ENCODE measurements around the gene SP3. TPM values are rescaled to one million over a fixed set of nuclear protein-coding genes. Genes with fewer than 3 reads are reported as not detected.

SP3 gene
- total RNA-seq, 4 donors from 2014 or later: 78.7 to 102 (median 92.2) TPM

GRCh38 chr2:174012347-174013314 lies 47.5 kb upstream of the SP3 start:
- peak overlapping the region; percentile 61 to 67 (median 64) for H3K4me3 ChIP-seq
- H3K9me3 ChIP-seq: no peaks in the 10 kb centered on the region
- H3K4me1 ChIP-seq: peaks cover 26 to 34% (median 32%) of the 10 kb centered on the region in 4 donors
- intact Hi-C loops (cut with DNase I): loop anchor here (10.0 kb wide), 1 partner anchor 48 kb away; the partner anchor contains the start of gene SP3
- 20% methylated on average over 39 of the region's 56 CpGs for WGBS
- peak overlapping the region; percentile 87 to 92 (median 89) for H3K27ac ChIP-seq (replicated peaks in 1 of 4)
- peak; percentile 94 for DNase-seq (ENCODE audit: extremely low spot score)
- no peaks in the 10 kb centered on the region for H3K27me3 ChIP-seq
- TF ChIP-seq POLR2A (IDR thresholded peaks at IDR 0.05; ENCODE audit: low read depth) (peak; percentile 20), EP300 (IDR thresholded peaks at IDR 0.05) (no peak), POLR2AphosphoS5 (IDR thresholded peaks at IDR 0.05) (peak; percentile 41 to 59), CTCF (IDR thresholded peaks at IDR 0.05) (no peak)
- H3K36me3 ChIP-seq: no peaks in the 10 kb centered on the region

- intact Hi-C loops (cut with DNase I): loop anchor here (10.0 kb wide), 1 partner anchor 47 kb away; the partner anchor contains the start of gene SP3
- Histone ChIP-seq H3K4me3 (peak overlapping the region in 3 of 4 donors; percentile 63 to 67 (median 64)), H3K27ac (replicated peaks in 1 of 4) (peak overlapping the region in 2 of 4 donors; percentile 87 to 92), H3K36me3 (no peaks in the 10 kb centered on the region), H3K27me3 (no peaks in the 10 kb centered on the region), H3K9me3 (no peaks in the 10 kb centered on the region), H3K4me1 (peaks cover 26 to 34% (median 32%) of the 10 kb centered on the region in 4 donors)
- TF ChIP-seq CTCF (IDR thresholded peaks at IDR 0.05): no peak
- no peak for TF ChIP-seq EP300 (IDR thresholded peaks at IDR 0.05)
- no peak for TF ChIP-seq POLR2A (IDR thresholded peaks at IDR 0.05; ENCODE audit: low read depth)
- no peak for TF ChIP-seq POLR2AphosphoS5 (IDR thresholded peaks at IDR 0.05)
- DNase-seq (ENCODE audit: extremely low spot score): no peak
- WGBS: 88% methylated on average over 2 of the region's 2 CpGs
Observed at GRCh38 chr2:174011796-174012195, 46.6 kb upstream of the SP3 start.

GRCh38 chr2:174011173-174011572 lies 46.0 kb upstream of the SP3 start:
- H3K4me3 ChIP-seq: no peak overlapping the region
- no peaks in the 10 kb centered on the region for H3K27me3 ChIP-seq
- no peaks in the 10 kb centered on the region for H3K9me3 ChIP-seq
- no peak for TF ChIP-seq EP300 (IDR thresholded peaks at IDR 0.05)
- no peak for TF ChIP-seq POLR2AphosphoS5 (IDR thresholded peaks at IDR 0.05)
- TF ChIP-seq CTCF (IDR thresholded peaks at IDR 0.05): no peak
- TF ChIP-seq POLR2A (IDR thresholded peaks at IDR 0.05; ENCODE audit: low read depth): no peak
- no peaks in the 10 kb centered on the region for H3K36me3 ChIP-seq
- no peak overlapping the region for H3K27ac ChIP-seq (replicated peaks in 1 of 4)
- H3K4me1 ChIP-seq: peaks cover 26 to 34% (median 32%) of the 10 kb centered on the region in 4 donors
- DNase-seq (ENCODE audit: extremely low spot score): no peak
- intact Hi-C loops (cut with DNase I): loop anchor here (10.0 kb wide), 1 partner anchor 46 kb away; the partner anchor contains the start of gene SP3

- TF ChIP-seq POLR2A (IDR thresholded peaks at IDR 0.05; ENCODE audit: low read depth) (no peak), POLR2AphosphoS5 (IDR thresholded peaks at IDR 0.05) (no peak), CTCF (IDR thresholded peaks at IDR 0.05) (no peak), EP300 (IDR thresholded peaks at IDR 0.05) (no peak)
- no peak overlapping the region for H3K4me3 ChIP-seq
- DNase-seq (ENCODE audit: extremely low spot score): no peak
- H3K4me1 ChIP-seq: peaks cover 25 to 42% (median 40%) of the 10 kb centered on the region in 4 donors
- 74% methylated on average over 3 of the region's 3 CpGs for WGBS
- H3K27ac ChIP-seq (replicated peaks in 1 of 4): no peak overlapping the region
- no peaks in the 10 kb centered on the region for H3K36me3 ChIP-seq
- intact Hi-C loops (cut with DNase I): loop anchor here (10.0 kb wide), 1 partner anchor 45 kb away; the partner anchor contains the start of gene SP3
- H3K9me3 ChIP-seq: no peaks in the 10 kb centered on the region
- H3K27me3 ChIP-seq: no peaks in the 10 kb centered on the region
Observed at GRCh38 chr2:174009488-174010223, 44.5 kb upstream of the SP3 start.

Data from esophagus muscularis mucosa (tissue), 4 donors.